ENCODE data around the gene RC3H2.

GRCh38 chr9:122837266-122837850 lies 67.8 kb downstream of the RC3H2 start:
- TF ChIP-seq, protein P1, sequence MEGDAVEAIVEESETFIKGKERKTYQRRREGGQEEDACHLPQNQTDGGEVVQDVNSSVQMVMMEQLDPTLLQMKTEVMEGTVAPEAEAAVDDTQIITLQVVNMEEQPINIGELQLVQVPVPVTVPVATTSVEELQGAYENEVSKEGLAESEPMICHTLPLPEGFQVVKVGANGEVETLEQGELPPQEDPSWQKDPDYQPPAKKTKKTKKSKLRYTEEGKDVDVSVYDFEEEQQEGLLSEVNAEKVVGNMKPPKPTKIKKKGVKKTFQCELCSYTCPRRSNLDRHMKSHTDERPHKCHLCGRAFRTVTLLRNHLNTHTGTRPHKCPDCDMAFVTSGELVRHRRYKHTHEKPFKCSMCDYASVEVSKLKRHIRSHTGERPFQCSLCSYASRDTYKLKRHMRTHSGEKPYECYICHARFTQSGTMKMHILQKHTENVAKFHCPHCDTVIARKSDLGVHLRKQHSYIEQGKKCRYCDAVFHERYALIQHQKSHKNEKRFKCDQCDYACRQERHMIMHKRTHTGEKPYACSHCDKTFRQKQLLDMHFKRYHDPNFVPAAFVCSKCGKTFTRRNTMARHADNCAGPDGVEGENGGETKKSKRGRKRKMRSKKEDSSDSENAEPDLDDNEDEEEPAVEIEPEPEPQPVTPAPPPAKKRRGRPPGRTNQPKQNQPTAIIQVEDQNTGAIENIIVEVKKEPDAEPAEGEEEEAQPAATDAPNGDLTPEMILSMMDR (IDR thresholded peaks at IDR 0.05; ENCODE audit: low read depth, low read length, missing input control), result no peak
- TF ChIP-seq TAF1 (conservative IDR thresholded peaks at IDR 0.05) (no peak), NR2F2 (IDR thresholded peaks at IDR 0.05) (no peak), HNF4A (conservative IDR thresholded peaks at IDR 0.05) (no peak), MAX (IDR thresholded peaks at IDR 0.05) (no peak), REST (IDR thresholded peaks at IDR 0.05) (no peak), GABPA (IDR thresholded peaks at IDR 0.05 in 1 of 2, conservative IDR thresholded peaks at IDR 0.05 in 1 of 2) (no peak), RAD21 (IDR thresholded peaks at IDR 0.05) (no peak), YY1 (IDR thresholded peaks at IDR 0.05) (no peak), JUND (IDR thresholded peaks at IDR 0.05) (no peak), ATF3 (IDR thresholded peaks at IDR 0.05) (no peak), RXRA (IDR thresholded peaks at IDR 0.05) (no peak), EGR1 (IDR thresholded peaks at IDR 0.05; ENCODE audit: low read depth in 2 of 2) (no peak), HNF4G (IDR thresholded peaks at IDR 0.05) (no peak)

Data from liver (tissue), 3 donors.